Measurements from ENCODE around the gene CABP4. TPM values are rescaled to one million over a fixed set of nuclear protein-coding genes. Genes with fewer than 3 reads are reported as not detected.

The CABP4 gene
- total RNA-seq, 1 experiment from 2014 or later: 2.5 TPM

GRCh38 chr11:67434395-67434881 lies 20.7 kb upstream of the CABP4 start:
- Histone ChIP-seq H3K79me2 (ENCODE audit: low read depth) (peaks cover 10% of the 10 kb centered on the region), H3K27ac (no peak overlapping the region)

GRCh38 chr11:67435031-67435726 lies 20.0 kb upstream of the CABP4 start:
- Histone ChIP-seq H3K27me3 (ENCODE audit: insufficient read depth, low read depth) (no peaks in the 10 kb centered on the region), H3K36me3 (ENCODE audit: low read depth) (no peaks in the 10 kb centered on the region; the same call in 1 of the 2 replicates), H3K9me3 (ENCODE audit: insufficient read depth, low read depth) (no peaks in the 10 kb centered on the region), H3K79me2 (ENCODE audit: low read depth) (peaks cover 3% of the 10 kb centered on the region), H3F3A (ENCODE audit: insufficient read depth, low read depth) (peaks cover 33% of the 10 kb centered on the region), H4K20me1 (ENCODE audit: insufficient read depth) (peaks cover 6% of the 10 kb centered on the region; the same call in 1 of the 2 replicates), H3K4me2 (no peak overlapping the region), H2AFZ (no peak overlapping the region), H3K27ac (no peak overlapping the region), H3K4me1 (replicated peaks; ENCODE audit: insufficient read depth) (0 out of 2 replicates have a peak, but pooled peaks cover 8% of the 10 kb centered on the region), H3K4me3 (no peak overlapping the region), H3K9me2 (ENCODE audit: insufficient read depth) (no peaks in the 10 kb centered on the region)
- TF ChIP-seq CTCF (conservative IDR thresholded peaks at IDR 0.05): no peak
- TF ChIP-seq EZH2 (IDR thresholded peaks at IDR 0.05; ENCODE audit: low read depth): no peak
- peak in 1 of 2 experiments; percentile 47 for DNase-seq
- POLR2A ChIA-PET (ENCODE audit: unreplicated experiment): no interaction called here
- CTCF ChIA-PET: no interaction called here
- intact Hi-C loops (cut with micrococcal nuclease; ENCODE audit: unreplicated experiment): no loop called here
- BruUV-seq (replicated peaks): no TSS peak

More at GRCh38 chr11:67434395-67434881, 20.7 kb upstream of the CABP4 start:
- H3F3A ChIP-seq (ENCODE audit: insufficient read depth, low read depth): peaks cover 28% of the 10 kb centered on the region
- H3K9me2 ChIP-seq (ENCODE audit: insufficient read depth): no peaks in the 10 kb centered on the region
- H4K20me1 ChIP-seq (ENCODE audit: insufficient read depth): peaks cover 6% of the 10 kb centered on the region; the same call in 1 of the 2 replicates
- ChIA-PET CTCF (no interaction called here), POLR2A (ENCODE audit: unreplicated experiment) (no interaction called here)
- peaks cover 11% of the 10 kb centered on the region for H3K4me1 ChIP-seq (replicated peaks; ENCODE audit: insufficient read depth)
- BruUV-seq (replicated peaks): no TSS peak
- H3K36me3 ChIP-seq (ENCODE audit: low read depth): no peaks in the 10 kb centered on the region; the same call in 1 of the 2 replicates
- H3K4me3 ChIP-seq: no peak overlapping the region
- intact Hi-C loops (cut with micrococcal nuclease; ENCODE audit: unreplicated experiment): no loop called here
- TF ChIP-seq EZH2 (IDR thresholded peaks at IDR 0.05; ENCODE audit: low read depth) (no peak), CTCF (conservative IDR thresholded peaks at IDR 0.05) (no peak)
- no peak overlapping the region for H2AFZ ChIP-seq
- no peak overlapping the region for H3K4me2 ChIP-seq
- H3K9me3 ChIP-seq (ENCODE audit: insufficient read depth, low read depth): no peaks in the 10 kb centered on the region
- H3K27me3 ChIP-seq (ENCODE audit: insufficient read depth, low read depth): no peaks in the 10 kb centered on the region
- DNase-seq: no peak

- no peaks in the 10 kb centered on the region; the same call in none of the 2 replicates for H3K36me3 ChIP-seq (ENCODE audit: low read depth)
- H4K20me1 ChIP-seq (ENCODE audit: insufficient read depth): peaks cover 6% of the 10 kb centered on the region; the same call in 1 of the 2 replicates
- intact Hi-C loops (cut with micrococcal nuclease; ENCODE audit: unreplicated experiment): no loop called here
- no peak overlapping the region for H3K4me2 ChIP-seq
- H3K4me1 ChIP-seq (replicated peaks; ENCODE audit: insufficient read depth): 0 out of 2 replicates have a peak, but pooled peaks cover 8% of the 10 kb centered on the region
- ChIA-PET POLR2A (ENCODE audit: unreplicated experiment) (interaction anchor here (0.5 kb wide), 1 partner anchor 62 kb away, joined by 3 read pairs; no protein-coding TSS in a partner anchor), CTCF (no interaction called here)
- no TSS peak for BruUV-seq (replicated peaks)
- TF ChIP-seq EZH2 (IDR thresholded peaks at IDR 0.05; ENCODE audit: low read depth): no peak
- TF ChIP-seq CTCF (conservative IDR thresholded peaks at IDR 0.05): no peak
- no peaks in the 10 kb centered on the region for H3K27me3 ChIP-seq (ENCODE audit: insufficient read depth, low read depth)
- no peaks in the 10 kb centered on the region for H3K9me3 ChIP-seq (ENCODE audit: insufficient read depth, low read depth)
- no peak overlapping the region for H3K4me3 ChIP-seq
- no peaks in the 10 kb centered on the region for H3K79me2 ChIP-seq (ENCODE audit: low read depth)
- no peaks in the 10 kb centered on the region for H3K9me2 ChIP-seq (ENCODE audit: insufficient read depth)
- no peak for DNase-seq
- H3K27ac ChIP-seq: no peak overlapping the region
- peaks cover 32% of the 10 kb centered on the region for H3F3A ChIP-seq (ENCODE audit: insufficient read depth, low read depth)
- no peak overlapping the region for H2AFZ ChIP-seq
Observed at GRCh38 chr11:67435727-67436458, 19.3 kb upstream of the CABP4 start.
